ENCODE measurements around the gene MCOLN3. TPM values are rescaled to one million over a fixed set of nuclear protein-coding genes. Genes with fewer than 3 reads are reported as not detected.

Gene MCOLN3
- total RNA-seq, 1 experiment from 2014 or later = 2.4 TPM

Other genes with a start within 250 kb of the MCOLN3 start
- 9.8 and 13.0 TPM in 2 replicates for gene LPAR3, start 155.3 kb downstream of the MCOLN3 start, total RNA-seq (2014; rRNA removed)
- gene MCOLN2, start 51.4 kb downstream of the MCOLN3 start, total RNA-seq (2014; rRNA removed) = 11.7 and 24.6 TPM in 2 replicates
- 4.4 and 6.8 TPM in 2 replicates for gene SYDE2, start 152.5 kb upstream of the MCOLN3 start, total RNA-seq (2014; rRNA removed)
- gene C1orf52, start 211.2 kb upstream of the MCOLN3 start, total RNA-seq (2014; rRNA removed) = 59.9 and 61.0 TPM in 2 replicates
- gene BCL10, start 228.1 kb upstream of the MCOLN3 start, total RNA-seq (2014; rRNA removed) = 28.1 and 29.9 TPM in 2 replicates

All from PC-3 (cell line).